GM12878 (cell line): ENCODE measurements around the gene PTPN21. TPM values are rescaled to one million over a fixed set of nuclear protein-coding genes. Genes with fewer than 3 reads are reported as not detected.

Experiments used
- ASH2L ChIP-seq: fragments of 300-600, 200-600 bp; sonication (generic); IDR thresholded peaks from 2 replicates; pipeline ENCODE4 v1.6.1; 2017; ENCODE audit warnings: low read depth, mild to moderate bottlenecking, borderline replicate concordance
- ATF7 ChIP-seq: fragments of 450-650 bp; IDR thresholded peaks from 2 replicates; pipeline ENCODE4 v1.6.1; 2016; ENCODE audit warnings: low read depth, mild to moderate bottlenecking
- BACH1 ChIP-seq: fragments of 450-650 bp; IDR thresholded peaks from 2 replicates; pipeline ENCODE4 v1.6.1; 2017; ENCODE audit warnings: mild to moderate bottlenecking, borderline replicate concordance
- CBX5 ChIP-seq: sonication (generic); IDR thresholded peaks from 2 replicates; pipeline ENCODE4 v1.6.1; 2016; ENCODE audit warnings: low read depth, moderate library complexity, mild to moderate bottlenecking, inconsistent platforms
- CHD2 ChIP-seq: IDR thresholded peaks from 2 replicates; pipeline ENCODE4 v1.6.1; 2011; ENCODE audit warnings: low read depth, low read length, improper control_type of control experiment, borderline replicate concordance
- DPF2 ChIP-seq: fragments of 450-650 bp; IDR thresholded peaks from 2 replicates; pipeline ENCODE4 v1.6.1; 2017; ENCODE audit warnings: mild to moderate bottlenecking
- EED ChIP-seq: sonication (generic); IDR thresholded peaks from 2 replicates; pipeline ENCODE4 v1.6.1; 2016; ENCODE audit warnings: antibody characterized with exemption, low read depth
- EP300 ChIP-seq, 2 experiments: fragments of 150-350 bp in 1 of 2; IDR thresholded peaks; 2 replicates each; pipeline ENCODE4 v1.6.1; 2011 to 2012; ENCODE audit warnings: low read depth in 2 of 2, low read length in 2 of 2, borderline replicate concordance in 1 of 2, improper control_type of control experiment in 1 of 2, inconsistent platforms in 1 of 2; ENCODE audit not compliant: control insufficient read depth in 1 of 2
- EZH2 ChIP-seq: IDR thresholded peaks from 2 replicates; pipeline ENCODE4 v1.6.1; 2012; ENCODE audit warnings: low read depth, mild to moderate bottlenecking, control low read depth, inconsistent platforms, low read length, borderline replicate concordance; ENCODE audit not compliant: control insufficient read depth
- HDGF ChIP-seq: fragments of 450-650 bp; IDR thresholded peaks from 2 replicates; pipeline ENCODE4 v1.6.1; 2016; ENCODE audit warnings: antibody characterized with exemption
- KAT2A ChIP-seq: conservative IDR thresholded peaks from 2 replicates; pipeline ENCODE4 v1.6.1; 2011; ENCODE audit warnings: low read depth, low read length; ENCODE audit not compliant: control insufficient read depth
- KDM1A ChIP-seq: fragments of 200-600 bp; sonication (generic); IDR thresholded peaks from 2 replicates; pipeline ENCODE4 v1.6.1; 2016; ENCODE audit warnings: borderline replicate concordance
- POLR2A ChIP-seq: IDR thresholded peaks from 2 replicates; pipeline ENCODE4 v1.6.1; 2011; ENCODE audit warnings: low read depth, mild to moderate bottlenecking, low read length
- RAD21 ChIP-seq: IDR thresholded peaks from 2 replicates; pipeline ENCODE4 v1.6.1; 2011; ENCODE audit warnings: mild to moderate bottlenecking, low read depth, low read length, moderate library complexity; ENCODE audit not compliant: insufficient read depth
- RCOR1 ChIP-seq: conservative IDR thresholded peaks from 2 replicates; pipeline ENCODE4 v1.6.1; 2012; ENCODE audit warnings: low read depth, low read length, improper control_type of control experiment
- RUNX3 ChIP-seq: IDR thresholded peaks from 2 replicates; pipeline ENCODE4 v1.6.1; 2012; ENCODE audit warnings: low read length, inconsistent platforms
- SIN3A ChIP-seq: IDR thresholded peaks from 2 replicates; pipeline ENCODE4 v1.6.1; 2012; ENCODE audit warnings: low read depth, low read length, improper control_type of control experiment
- SIX5 ChIP-seq: IDR thresholded peaks from 2 replicates; pipeline ENCODE4 v1.6.1; 2011; ENCODE audit warnings: mild to moderate bottlenecking, low read depth, low read length, moderate library complexity; ENCODE audit not compliant: severe bottlenecking
- SMAD1 ChIP-seq: fragments of 450-650 bp; IDR thresholded peaks from 2 replicates; pipeline ENCODE4 v1.6.1; 2018; ENCODE audit warnings: mild to moderate bottlenecking, low read depth; ENCODE audit not compliant: partially characterized antibody
- STAT3 ChIP-seq: IDR thresholded peaks from 2 replicates; pipeline ENCODE4 v1.6.1; 2011; ENCODE audit warnings: low read depth, low read length, improper control_type of control experiment
- ZNF274 ChIP-seq: IDR thresholded peaks from one replicate; pipeline ENCODE4 v1.8.0; 2011; ENCODE audit not compliant: insufficient read length, insufficient read depth
- ZSCAN29 ChIP-seq: fragments of 450-650 bp; IDR thresholded peaks from 2 replicates; pipeline ENCODE4 v1.6.1; 2017; ENCODE audit warnings: mild to moderate bottlenecking, moderate library complexity
- polyA plus RNA-seq, 11 experiments: library from polyadenylated mRNA; depleted of rRNA in 4 of 11; unstranded in 6 of 11; stranded (reverse) in 5 of 11; fragments of >200 nt; fragmentation: Nextera tagmentation in 4 of 11; fragmentation: Illumina TruSeq in 1 of 11; extraction: Ambion mirVana in 4 of 11; extraction: Trizol in 1 of 11; gene quantifications; 1 replicate in 1 of 11; 2 replicates in 10 of 11; pipeline versions ENCODE4 v1.2.1 to v1.2.3, GENCODE V29; 2011 to 2016; ENCODE audit warnings: inconsistent platforms in 2 of 11, missing spikeins in 2 of 11, low read depth in 1 of 11
- total RNA-seq, 4 experiments: library from RNA; depleted of rRNA in 3 of 4; stranded (reverse); fragments of >200 nt in 3 of 4; fragmentation: Illumina TruSeq in 1 of 4; extraction: Trizol in 1 of 4; gene quantifications; 2 replicates each; pipeline versions ENCODE4 v1.2.1 to v1.2.3, GENCODE V29; 2013 to 2021
- TF ChIP-seq, protein P1 (sequence below): IDR thresholded peaks from 2 replicates; pipeline ENCODE4 v1.6.1; 2011; ENCODE audit warnings: borderline replicate concordance, low read depth, mild to moderate bottlenecking, moderate library complexity, low read length; ENCODE audit not compliant: insufficient read depth, poor library complexity, severe bottlenecking
- TF ChIP-seq, protein P2 (sequence below): IDR thresholded peaks from 2 replicates; pipeline ENCODE4 v1.6.1; 2012; ENCODE audit warnings: low read depth, low read length, improper control_type of control experiment
- TF ChIP-seq, protein P3 (sequence below): fragments of 450-650 bp; IDR thresholded peaks from 2 replicates; pipeline ENCODE4 v1.6.1; 2017; ENCODE audit warnings: mild to moderate bottlenecking, moderate library complexity

Gene PTPN21
- total and polyA plus RNA-seq, 10 of the 15 experiments (the other 5 are each of a cell fraction or from before 2014, with no cell fraction given): 0.01 to 0.23 (median 0.04) TPM; not detected in 3

DNA sequence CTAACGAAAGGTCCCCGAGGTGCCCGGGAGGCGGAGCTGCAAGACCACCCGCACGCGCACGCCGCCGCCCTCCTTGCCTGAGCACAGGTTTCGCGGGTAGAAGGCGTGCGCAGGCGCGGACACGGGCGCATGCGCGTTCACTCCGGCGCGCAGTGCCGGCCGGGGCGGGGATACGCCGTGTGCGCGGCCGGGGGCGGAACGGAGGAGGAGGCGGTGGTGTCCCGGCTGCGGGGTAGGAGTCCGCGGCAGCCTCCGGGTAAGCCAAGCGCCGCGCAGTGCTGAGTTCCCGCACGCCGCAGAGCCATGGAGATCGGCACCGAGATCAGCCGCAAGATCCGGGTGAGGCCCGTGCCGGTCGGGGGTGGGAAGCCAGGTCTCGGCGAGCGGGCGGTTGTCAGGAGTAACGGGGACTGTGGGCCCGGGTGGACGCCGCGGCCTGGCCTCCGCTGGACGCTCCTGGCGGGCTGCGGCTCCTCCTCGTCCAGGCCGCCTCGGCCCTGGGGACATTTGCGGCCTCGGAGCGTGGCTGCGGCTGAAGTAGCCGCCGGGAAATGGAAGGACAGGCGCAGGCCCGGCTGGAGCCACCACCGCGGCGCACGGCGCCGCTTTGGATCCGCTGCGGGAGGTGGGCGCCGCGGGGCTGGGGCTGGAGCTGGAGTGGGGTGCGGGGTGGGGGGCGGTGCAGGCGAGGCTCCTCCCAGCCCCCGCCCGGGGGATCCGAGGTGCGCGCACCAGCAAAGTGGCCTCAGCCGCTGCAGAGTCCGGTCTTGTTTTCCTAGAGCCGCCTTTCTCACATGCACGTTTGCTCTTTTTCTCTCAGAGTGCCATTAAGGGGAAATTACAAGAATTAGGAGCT, 8.3 kb upstream of the PTPN21 start, which contains the start of gene ZC3H14 (continued):
- TF ChIP-seq, protein P1, sequence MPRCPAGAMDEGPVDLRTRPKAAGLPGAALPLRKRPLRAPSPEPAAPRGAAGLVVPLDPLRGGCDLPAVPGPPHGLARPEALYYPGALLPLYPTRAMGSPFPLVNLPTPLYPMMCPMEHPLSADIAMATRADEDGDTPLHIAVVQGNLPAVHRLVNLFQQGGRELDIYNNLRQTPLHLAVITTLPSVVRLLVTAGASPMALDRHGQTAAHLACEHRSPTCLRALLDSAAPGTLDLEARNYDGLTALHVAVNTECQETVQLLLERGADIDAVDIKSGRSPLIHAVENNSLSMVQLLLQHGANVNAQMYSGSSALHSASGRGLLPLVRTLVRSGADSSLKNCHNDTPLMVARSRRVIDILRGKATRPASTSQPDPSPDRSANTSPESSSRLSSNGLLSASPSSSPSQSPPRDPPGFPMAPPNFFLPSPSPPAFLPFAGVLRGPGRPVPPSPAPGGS: no peak
- no peak for TF ChIP-seq SIX5
- TF ChIP-seq STAT3: no peak
- peak; percentile 59 for TF ChIP-seq RAD21
- TF ChIP-seq ASH2L: peak; percentile 89; the same call in 1 of the 2 replicates
- TF ChIP-seq, protein P2, sequence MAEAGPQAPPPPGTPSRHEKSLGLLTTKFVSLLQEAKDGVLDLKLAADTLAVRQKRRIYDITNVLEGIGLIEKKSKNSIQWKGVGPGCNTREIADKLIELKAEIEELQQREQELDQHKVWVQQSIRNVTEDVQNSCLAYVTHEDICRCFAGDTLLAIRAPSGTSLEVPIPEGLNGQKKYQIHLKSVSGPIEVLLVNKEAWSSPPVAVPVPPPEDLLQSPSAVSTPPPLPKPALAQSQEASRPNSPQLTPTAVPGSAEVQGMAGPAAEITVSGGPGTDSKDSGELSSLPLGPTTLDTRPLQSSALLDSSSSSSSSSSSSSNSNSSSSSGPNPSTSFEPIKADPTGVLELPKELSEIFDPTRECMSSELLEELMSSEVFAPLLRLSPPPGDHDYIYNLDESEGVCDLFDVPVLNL: peak; percentile 69
- no peak; the same call in 1 of the 2 replicates for TF ChIP-seq CHD2
- TF ChIP-seq KDM1A: no peak
- TF ChIP-seq EED: no peak; the same call in 1 of the 2 replicates
- peak; percentile 86 for TF ChIP-seq DPF2
- no peak for TF ChIP-seq EP300 (IDR thresholded peaks at IDR 0.05; ENCODE audit: borderline replicate concordance in 1 of 2, control insufficient read depth in 1 of 2, low read depth in 2 of 2, low read length in 2 of 2)
- no peak for TF ChIP-seq KAT2A
- no peak for TF ChIP-seq RCOR1
- TF ChIP-seq POLR2A: peak; percentile 92
- no peak; the same call in 1 of the 2 replicates for TF ChIP-seq SIN3A
- 0 out of 2 replicates have a peak, but pooled peaks have one; percentile 45 for TF ChIP-seq BACH1
- no peak for TF ChIP-seq ATF7
- TF ChIP-seq ZNF274: no peak
- TF ChIP-seq, protein P3, sequence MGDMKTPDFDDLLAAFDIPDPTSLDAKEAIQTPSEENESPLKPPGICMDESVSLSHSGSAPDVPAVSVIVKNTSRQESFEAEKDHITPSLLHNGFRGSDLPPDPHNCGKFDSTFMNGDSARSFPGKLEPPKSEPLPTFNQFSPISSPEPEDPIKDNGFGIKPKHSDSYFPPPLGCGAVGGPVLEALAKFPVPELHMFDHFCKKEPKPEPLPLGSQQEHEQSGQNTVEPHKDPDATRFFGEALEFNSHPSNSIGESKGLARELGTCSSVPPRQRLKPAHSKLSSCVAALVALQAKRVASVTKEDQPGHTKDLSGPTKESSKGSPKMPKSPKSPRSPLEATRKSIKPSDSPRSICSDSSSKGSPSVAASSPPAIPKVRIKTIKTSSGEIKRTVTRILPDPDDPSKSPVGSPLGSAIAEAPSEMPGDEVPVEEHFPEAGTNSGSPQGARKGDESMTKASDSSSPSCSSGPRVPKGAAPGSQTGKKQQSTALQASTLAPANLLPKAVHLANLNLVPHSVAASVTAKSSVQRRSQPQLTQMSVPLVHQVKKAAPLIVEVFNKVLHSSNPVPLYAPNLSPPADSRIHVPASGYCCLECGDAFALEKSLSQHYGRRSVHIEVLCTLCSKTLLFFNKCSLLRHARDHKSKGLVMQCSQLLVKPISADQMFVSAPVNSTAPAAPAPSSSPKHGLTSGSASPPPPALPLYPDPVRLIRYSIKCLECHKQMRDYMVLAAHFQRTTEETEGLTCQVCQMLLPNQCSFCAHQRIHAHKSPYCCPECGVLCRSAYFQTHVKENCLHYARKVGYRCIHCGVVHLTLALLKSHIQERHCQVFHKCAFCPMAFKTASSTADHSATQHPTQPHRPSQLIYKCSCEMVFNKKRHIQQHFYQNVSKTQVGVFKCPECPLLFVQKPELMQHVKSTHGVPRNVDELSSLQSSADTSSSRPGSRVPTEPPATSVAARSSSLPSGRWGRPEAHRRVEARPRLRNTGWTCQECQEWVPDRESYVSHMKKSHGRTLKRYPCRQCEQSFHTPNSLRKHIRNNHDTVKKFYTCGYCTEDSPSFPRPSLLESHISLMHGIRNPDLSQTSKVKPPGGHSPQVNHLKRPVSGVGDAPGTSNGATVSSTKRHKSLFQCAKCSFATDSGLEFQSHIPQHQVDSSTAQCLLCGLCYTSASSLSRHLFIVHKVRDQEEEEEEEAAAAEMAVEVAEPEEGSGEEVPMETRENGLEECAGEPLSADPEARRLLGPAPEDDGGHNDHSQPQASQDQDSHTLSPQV: no peak
- TF ChIP-seq EZH2: no peak
- TF ChIP-seq CBX5: no peak
- TF ChIP-seq SMAD1: no peak
- no peak for TF ChIP-seq ZSCAN29
- no peak for TF ChIP-seq RUNX3
- TF ChIP-seq HDGF: no peak
